Uterus (tissue), 4 donors: ENCODE results near the gene CAMK2B. TPM values are rescaled to one million over a fixed set of nuclear protein-coding genes. Genes with fewer than 3 reads are reported as not detected.

Source experiments
- DNase-seq, 2 donors: peaks; one replicate each; pipeline ENCODE4 v3.0.0-alpha.2; 2019 to 2020
- H3K27ac ChIP-seq, 2 donors: fragments of 200-600 bp; sonication (generic); 1 replicate in 1 of 2; 2 replicates in 1 of 2; pipeline ENCODE4 v1.5.1; 2016 to 2018
- H3K27me3 ChIP-seq, 2 donors: fragments of 200-600 bp; sonication (generic); one replicate each; pipeline ENCODE4 v1.5.1; 2018 to 2019; ENCODE audit warnings: control low read depth in 1 of 2
- H3K36me3 ChIP-seq, 2 donors: fragments of 200-600 bp; sonication (generic); one replicate each; pipeline ENCODE4 v1.5.1; 2019; ENCODE audit warnings: control low read depth in 1 of 2
- H3K4me1 ChIP-seq, 2 donors: fragments of 200-600 bp; sonication (generic); one replicate each; pipeline ENCODE4 v1.5.1; 2018 to 2019; ENCODE audit warnings: control low read depth in 1 of 2
- H3K4me3 ChIP-seq, 2 donors: fragments of 200-600 bp; sonication (generic); 1 replicate in 1 of 2; 2 replicates in 1 of 2; pipeline ENCODE4 v1.5.1; 2018 to 2019; ENCODE audit warnings: mild to moderate bottlenecking in 1 of 2
- H3K9me3 ChIP-seq, 2 donors: fragments of 200-600 bp; sonication (generic); one replicate each; pipeline ENCODE4 v1.5.1; 2019; ENCODE audit warnings: control low read depth in 1 of 2
- CTCF ChIP-seq, 4 experiments: fragments of 200-600 bp in 2 of 4; fragments of 450-650 bp in 2 of 4; sonication (generic) in 2 of 4; IDR thresholded peaks; one replicate each; pipeline ENCODE4 v1.5.1; 2016 to 2019; ENCODE audit warnings: antibody characterized with exemption in 4 of 4, mild to moderate bottlenecking in 2 of 4, moderate library complexity in 1 of 4
- POLR2A ChIP-seq, 2 donors: fragments of 450-650 bp; IDR thresholded peaks; one replicate each; pipeline ENCODE4 v1.6.1; 2016; ENCODE audit warnings: antibody characterized with exemption in 2 of 2, mild to moderate bottlenecking in 1 of 2, moderate library complexity in 1 of 2
- intact Hi-C: fragments of 100-400 bp; cut with DNase I; formaldehyde crosslinking; loops from one replicate; pipeline ENCODE4 v1.15.1; 2023; ENCODE audit warnings: low total_unique reads
- total RNA-seq, 4 donors: library from RNA; depleted of rRNA in 3 of 4; stranded (reverse); fragments of >200 nt in 3 of 4; gene quantifications; one replicate each; pipeline versions ENCODE4 v1.1.0 to v1.2.4, GENCODE V29; 2014 to 2023
- donor health status: DM: yes; HTN: yes; CAD: no.

The CAMK2B gene
- total RNA-seq, 4 donors from 2014 or later, result 0.40 to 1.1 TPM; not detected in 2

- intact Hi-C loops, result no loop called here
- TF ChIP-seq POLR2A (IDR thresholded peaks at IDR 0.05), result no peak
- TF ChIP-seq CTCF (IDR thresholded peaks at IDR 0.05), result no peak
- no peak overlapping the region for H3K4me3 ChIP-seq
- DNase-seq, result no peak
- H3K9me3 ChIP-seq, result peaks cover 0 to 4% of the 10 kb centered on the region in 2 donors
- no peak overlapping the region for H3K27ac ChIP-seq
- no peaks in the 10 kb centered on the region for H3K36me3 ChIP-seq
- no peaks in the 10 kb centered on the region for H3K4me1 ChIP-seq
- no peaks in the 10 kb centered on the region for H3K27me3 ChIP-seq
These were observed 11.8 kb downstream of the CAMK2B start for GRCh38 chr7:44313621-44314031.

- Histone ChIP-seq H3K36me3 (no peaks in the 10 kb centered on the region), H3K4me1 (no peaks in the 10 kb centered on the region), H3K9me3 (peaks cover 0 to 4% of the 10 kb centered on the region in 2 donors), H3K27me3 (no peaks in the 10 kb centered on the region), H3K27ac (no peak overlapping the region), H3K4me3 (no peak overlapping the region)
- no peak for DNase-seq
- TF ChIP-seq CTCF (IDR thresholded peaks at IDR 0.05) (no peak), POLR2A (IDR thresholded peaks at IDR 0.05) (no peak)
- intact Hi-C loops, result no loop called here
These were observed 12.4 kb downstream of the CAMK2B start for GRCh38 chr7:44313016-44313415.

- Histone ChIP-seq H3K27me3 (no peaks in the 10 kb centered on the region), H3K27ac (no peak overlapping the region), H3K36me3 (no peaks in the 10 kb centered on the region), H3K4me3 (no peak overlapping the region), H3K4me1 (no peaks in the 10 kb centered on the region), H3K9me3 (peaks cover 0 to 4% of the 10 kb centered on the region in 2 donors)
- DNase-seq, result peak in 1 of 2 donors; percentile 8
- intact Hi-C loops, result no loop called here
- TF ChIP-seq CTCF (IDR thresholded peaks at IDR 0.05), result no peak
- no peak for TF ChIP-seq POLR2A (IDR thresholded peaks at IDR 0.05)
These were observed 13.6 kb downstream of the CAMK2B start for GRCh38 chr7:44311561-44312495.

- Histone ChIP-seq H3K27ac (no peak overlapping the region), H3K4me1 (no peaks in the 10 kb centered on the region), H3K4me3 (peak overlapping the region in 1 of 2 donors; percentile 39), H3K9me3 (peaks cover 0 to 4% of the 10 kb centered on the region in 2 donors), H3K27me3 (no peaks in the 10 kb centered on the region), H3K36me3 (no peaks in the 10 kb centered on the region)
- intact Hi-C loops, result no loop called here
- no peak for DNase-seq
- TF ChIP-seq CTCF (IDR thresholded peaks at IDR 0.05), result no peak
These were observed 15.1 kb downstream of the CAMK2B start for GRCh38 chr7:44310221-44310848.
